ENCODE measurements around the gene SYNGR3.

SYNGR3 gene

GRCh38 chr16:1976951-1977874 lies 12.6 kb upstream of the SYNGR3 start:
- DNase-seq (ENCODE audit: low spot score): no peak

- DNase-seq (ENCODE audit: low spot score): no peak
Observed at GRCh38 chr16:1977875-1978268, 11.9 kb upstream of the SYNGR3 start.

GRCh38 chr16:1978476-1979120 lies 11.2 kb upstream of the SYNGR3 start:
- DNase-seq (ENCODE audit: low spot score): no peak

- no peak for DNase-seq (ENCODE audit: low spot score)
Observed at GRCh38 chr16:1979271-1980029, 10.3 kb upstream of the SYNGR3 start.

GRCh38 chr16:1980030-1980769 lies 9.6 kb upstream of the SYNGR3 start:
- no peak for DNase-seq (ENCODE audit: low spot score)

- DNase-seq (ENCODE audit: low spot score): no peak
Observed at GRCh38 chr16:1980770-1981087, 9.0 kb upstream of the SYNGR3 start.

- DNase-seq (ENCODE audit: low spot score): peak; percentile 52
Observed at GRCh38 chr16:1981398-1981836, 8.4 kb upstream of the SYNGR3 start, which contains the start of gene NOXO1. Gene NOXO1 (minus strand): TSS chr16:1981469. CDS start chr16:1981179, 290 bp downstream.

GRCh38 chr16:1982013-1982433 lies 7.7 kb upstream of the SYNGR3 start:
- DNase-seq (ENCODE audit: low spot score): no peak

- no peak for DNase-seq (ENCODE audit: low spot score)
Observed at GRCh38 chr16:1982991-1983543, 6.7 kb upstream of the SYNGR3 start.

GRCh38 chr16:1983544-1984346 lies 6.0 kb upstream of the SYNGR3 start, which contains the start of gene GFER:
Gene GFER (plus strand): TSS chr16:1984193. CDS start chr16:1984219, 26 bp downstream.
- peak; percentile 83 for DNase-seq (ENCODE audit: low spot score)

GRCh38 chr16:1984347-1985225 lies 5.2 kb upstream of the SYNGR3 start:
- no peak for DNase-seq (ENCODE audit: low spot score)

- no peak for DNase-seq (ENCODE audit: low spot score)
Observed at GRCh38 chr16:1985466-1986150, 4.2 kb upstream of the SYNGR3 start.

GRCh38 chr16:1987198-1987597 lies 2.6 kb upstream of the SYNGR3 start:
- DNase-seq (ENCODE audit: low spot score): no peak

GRCh38 chr16:1990101-1990350 lies 256 bp downstream of the SYNGR3 start:
- no peak for DNase-seq (ENCODE audit: low spot score)

GRCh38 chr16:1990351-1991134 lies 773 bp downstream of the SYNGR3 start:
- DNase-seq (ENCODE audit: low spot score): no peak

GRCh38 chr16:1991135-1991551 lies 1.4 kb downstream of the SYNGR3 start:
- DNase-seq (ENCODE audit: low spot score): peak; percentile 70

- DNase-seq (ENCODE audit: low spot score): no peak
Observed at GRCh38 chr16:1991588-1991947, 1.8 kb downstream of the SYNGR3 start.

GRCh38 chr16:1991948-1992703 lies 2.4 kb downstream of the SYNGR3 start:
- DNase-seq (ENCODE audit: low spot score): peak; percentile 94

Measured in NAMALWA (cell line).